H1 (cell line): ENCODE data around the gene PITX3.

ENCODE experiments used
- CTCF ChIP-seq, 3 experiments: IDR thresholded peaks; 1 replicate in 2 of 3; 2 replicates in 1 of 3; pipeline versions ENCODE4 v1.5.1 to v1.6.1; 2011; ENCODE audit warnings: low read length in 3 of 3, mild to moderate bottlenecking in 3 of 3, inconsistent platforms in 2 of 3, low read depth in 1 of 3, moderate library complexity in 1 of 3; ENCODE audit not compliant: insufficient read depth in 1 of 3; ENCODE audit errors: control extremely low read depth in 1 of 3
- EZH2 ChIP-seq: fragments of 200-600 bp; sonication (generic); IDR thresholded peaks from 2 replicates; pipeline ENCODE4 v1.7.1; 2012; ENCODE audit warnings: low read depth, mild to moderate bottlenecking, moderate library complexity, low read length, inconsistent platforms; ENCODE audit not compliant: severe bottlenecking
- JUND ChIP-seq: IDR thresholded peaks from 2 replicates; pipeline ENCODE4 v1.6.1; 2011; ENCODE audit warnings: mild to moderate bottlenecking, improper control_type of control experiment, low read length
- POLR2A ChIP-seq, 2 experiments: IDR thresholded peaks; 1 replicate in 1 of 2; 2 replicates in 1 of 2; pipeline ENCODE4 v1.6.1; 2011; ENCODE audit warnings: low read depth in 2 of 2, low read length in 2 of 2, mild to moderate bottlenecking in 2 of 2; ENCODE audit errors: control extremely low read depth in 1 of 2
- POLR2AphosphoS5 ChIP-seq: IDR thresholded peaks from 2 replicates; pipeline ENCODE4 v1.6.1; 2011; ENCODE audit warnings: low read depth, low read length

- TF ChIP-seq CTCF (IDR thresholded peaks at IDR 0.05; ENCODE audit: control extremely low read depth in 1 of 3, insufficient read depth in 1 of 3, low read depth in 1 of 3, low read length in 3 of 3) (no peak), POLR2A (IDR thresholded peaks at IDR 0.05; ENCODE audit: control extremely low read depth in 1 of 2, low read depth in 2 of 2, low read length in 2 of 2) (no peak), EZH2 (no peak), JUND (no peak), POLR2AphosphoS5 (no peak)
These were observed 26.4 kb upstream of the PITX3 start for GRCh38 chr10:102267748-102268147.
